Esophagus squamous epithelium (tissue), 5 donors: ENCODE results near the gene ZC3H8. TPM values are rescaled to one million over a fixed set of nuclear protein-coding genes. Genes with fewer than 3 reads are reported as not detected.

Experiments
- DNase-seq: peaks from one replicate; lab custom pipeline; 2025; lab: John Stamatoyannopoulos, UW
- H3K27ac ChIP-seq, 4 donors: fragments of 200-600 bp; sonication (generic); one replicate each; pipeline ENCODE4 v1.5.1; 2016 to 2019; ENCODE audit warnings: mild to moderate bottlenecking in 1 of 4
- H3K27me3 ChIP-seq, 4 donors: fragments of 200-600 bp; sonication (generic); 1 replicate in 3 of 4; 2 replicates in 1 of 4; pipeline versions ENCODE4 v1.5.1 to v1.6.0; 2017 to 2021; ENCODE audit warnings: antibody characterized with exemption in 1 of 4
- H3K36me3 ChIP-seq, 3 donors: fragments of 200-600 bp; sonication (generic); one replicate each; pipeline ENCODE4 v1.5.1; 2016 to 2019
- H3K4me1 ChIP-seq, 3 donors: fragments of 200-600 bp; sonication (generic); one replicate each; pipeline ENCODE4 v1.5.1; 2017 to 2019
- H3K4me3 ChIP-seq, 4 donors: fragments of 200-600 bp; sonication (generic); 1 replicate in 3 of 4; 2 replicates in 1 of 4; pipeline ENCODE4 v1.5.1; 2016 to 2019; ENCODE audit warnings: mild to moderate bottlenecking in 2 of 4, moderate library complexity in 1 of 4
- H3K9me3 ChIP-seq, 3 donors: fragments of 200-600 bp; sonication (generic); one replicate each; pipeline ENCODE4 v1.5.1; 2016 to 2019
- CTCF ChIP-seq, 6 experiments: fragments of 450-650 bp in 4 of 6; fragments of 200-600 bp in 2 of 6; sonication (generic) in 2 of 6; IDR thresholded peaks; one replicate each; pipeline ENCODE4 v1.5.1; 2016 to 2019; ENCODE audit warnings: antibody characterized with exemption in 6 of 6, mild to moderate bottlenecking in 4 of 6, moderate library complexity in 4 of 6
- POLR2A ChIP-seq, 4 donors: fragments of 450-650 bp; IDR thresholded peaks; one replicate each; pipeline ENCODE4 v1.6.1; 2017; ENCODE audit warnings: antibody characterized with exemption in 4 of 4, mild to moderate bottlenecking in 4 of 4, moderate library complexity in 3 of 4
- WGBS, 2 donors: methylation state at CpG; one replicate each; pipeline ENCODE4 v1.1.5; 2018; 5-methylcytosine and 5-hydroxymethylcytosine counted together
- intact Hi-C: fragments of 100-400 bp; cut with DNase I; formaldehyde crosslinking; loops from one replicate; pipeline ENCODE4 v1.15.0; 2022
- total RNA-seq, 4 donors: library from RNA; depleted of rRNA; stranded (reverse); fragments of >200 nt; gene quantifications; one replicate each; pipeline ENCODE4 v1.1.0, GENCODE V29; 2016
- donor health status: DM: yes; HTN: yes; CAD: no.

ZC3H8 gene
- total RNA-seq, 4 donors from 2014 or later: 6.0 to 60.1 (median 37.1) TPM

- intact Hi-C loops: no loop called here
These were observed 60.8 kb downstream of the ZC3H8 start for GRCh38 chr2:112194028-112194427.

GRCh38 chr2:112189001-112189556, 65.8 kb downstream of the ZC3H8 start:
- Histone ChIP-seq H3K4me1 (no peaks in the 10 kb centered on the region), H3K9me3 (no peaks in the 10 kb centered on the region), H3K27me3 (no peaks in the 10 kb centered on the region), H3K4me3 (no peak overlapping the region), H3K27ac (peak overlapping the region in 1 of 4 donors; percentile 52), H3K36me3 (no peaks in the 10 kb centered on the region)
- no peak for TF ChIP-seq POLR2A (IDR thresholded peaks at IDR 0.05)
- TF ChIP-seq CTCF (IDR thresholded peaks at IDR 0.05): no peak
- intact Hi-C loops: no loop called here
- WGBS, 2 donors: 84 to 93% methylated on average over 3 of the region's 3 CpGs
- DNase-seq: no peak

More at GRCh38 chr2:112194028-112194427, 60.8 kb downstream of the ZC3H8 start:
- no peaks in the 10 kb centered on the region for H3K36me3 ChIP-seq
- WGBS, 2 donors: 90 to 93% methylated on average over 2 of the region's 2 CpGs
- no peak for DNase-seq
- no peak overlapping the region for H3K27ac ChIP-seq
- H3K27me3 ChIP-seq: no peaks in the 10 kb centered on the region
- no peak overlapping the region for H3K4me3 ChIP-seq
- H3K4me1 ChIP-seq: peaks cover 0 to 14% (median 0%) of the 10 kb centered on the region in 3 donors
- H3K9me3 ChIP-seq: no peaks in the 10 kb centered on the region
- no peak for TF ChIP-seq CTCF (IDR thresholded peaks at IDR 0.05)
- TF ChIP-seq POLR2A (IDR thresholded peaks at IDR 0.05): no peak

GRCh38 chr2:112187805-112188596, 66.8 kb downstream of the ZC3H8 start:
- Histone ChIP-seq H3K27ac (peak overlapping the region in 2 of 4 donors; percentile 31 to 52), H3K36me3 (no peaks in the 10 kb centered on the region), H3K4me3 (no peak overlapping the region), H3K9me3 (no peaks in the 10 kb centered on the region), H3K27me3 (no peaks in the 10 kb centered on the region), H3K4me1 (no peaks in the 10 kb centered on the region)
- 40 to 64% methylated on average over 8 to 9 of the region's 9 CpGs for WGBS, 2 donors
- no peak for DNase-seq
- intact Hi-C loops: no loop called here
- TF ChIP-seq CTCF (IDR thresholded peaks at IDR 0.05) (no peak), POLR2A (IDR thresholded peaks at IDR 0.05) (no peak)

- intact Hi-C loops: no loop called here
- no peaks in the 10 kb centered on the region for H3K4me1 ChIP-seq
- H3K9me3 ChIP-seq: no peaks in the 10 kb centered on the region
- no peak overlapping the region for H3K4me3 ChIP-seq
- H3K27me3 ChIP-seq: peaks cover 0 to 3% (median 0%) of the 10 kb centered on the region in 4 donors
- H3K36me3 ChIP-seq: no peaks in the 10 kb centered on the region
- WGBS, 2 donors: 94 to 96% methylated on average over 28 to 30 of the region's 31 CpGs
- no peak for DNase-seq
- H3K27ac ChIP-seq: peak overlapping the region in 2 of 4 donors; percentile 5 to 31
- TF ChIP-seq CTCF (IDR thresholded peaks at IDR 0.05) (no peak), POLR2A (IDR thresholded peaks at IDR 0.05) (no peak)
These were observed 67.7 kb downstream of the ZC3H8 start for GRCh38 chr2:112187046-112187715.

- DNase-seq: no peak
- no peak for TF ChIP-seq CTCF (IDR thresholded peaks at IDR 0.05)
- no peak for TF ChIP-seq POLR2A (IDR thresholded peaks at IDR 0.05)
- intact Hi-C loops: no loop called here
These were observed 69.7 kb downstream of the ZC3H8 start for GRCh38 chr2:112185131-112185530.

More at GRCh38 chr2:112185131-112185530, 69.7 kb downstream of the ZC3H8 start:
- peaks cover 0 to 7% (median 0%) of the 10 kb centered on the region in 3 donors for H3K4me1 ChIP-seq
- H3K4me3 ChIP-seq: no peak overlapping the region
- H3K36me3 ChIP-seq: no peaks in the 10 kb centered on the region
- H3K27ac ChIP-seq: no peak overlapping the region
- peaks cover 0 to 24% (median 0%) of the 10 kb centered on the region in 4 donors for H3K27me3 ChIP-seq
- H3K9me3 ChIP-seq: no peaks in the 10 kb centered on the region
- WGBS, 2 donors: 80 to 86% methylated on average over 4 to 7 of the region's 9 CpGs
